ENCODE results near the gene GTF3C5.
"Not testable (repeated sequence)": the region's sequence is repeated elsewhere in the genome, so short reads cannot be mapped to it uniquely, and the experiment has no call there.

The GTF3C5 gene

DNA sequence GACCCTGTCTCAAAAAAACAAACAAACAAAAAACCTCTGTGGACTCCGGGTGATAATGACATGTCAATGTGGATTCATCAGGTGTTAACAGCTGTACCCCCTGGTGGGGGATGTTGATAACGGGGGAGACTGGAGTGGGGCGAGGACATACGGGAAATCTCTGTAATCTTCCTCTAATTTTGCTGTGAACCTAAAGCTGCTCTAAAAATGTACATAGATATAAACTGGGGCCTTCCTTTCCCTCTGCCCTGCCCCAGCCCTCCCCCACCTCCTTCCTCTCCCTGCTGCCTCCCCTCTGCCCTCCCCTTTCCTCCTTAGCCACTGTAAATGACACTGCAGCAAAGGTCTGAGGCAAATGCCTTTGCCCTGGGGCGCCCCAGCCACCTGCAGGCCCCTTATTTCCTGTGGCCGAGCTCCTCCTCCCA is 29.6 kb downstream of the GTF3C5 start:
- no peak overlapping the region for H3K4me3 ChIP-seq (ENCODE audit: control insufficient read depth, low read depth, low read length)
- TF ChIP-seq, protein P1, sequence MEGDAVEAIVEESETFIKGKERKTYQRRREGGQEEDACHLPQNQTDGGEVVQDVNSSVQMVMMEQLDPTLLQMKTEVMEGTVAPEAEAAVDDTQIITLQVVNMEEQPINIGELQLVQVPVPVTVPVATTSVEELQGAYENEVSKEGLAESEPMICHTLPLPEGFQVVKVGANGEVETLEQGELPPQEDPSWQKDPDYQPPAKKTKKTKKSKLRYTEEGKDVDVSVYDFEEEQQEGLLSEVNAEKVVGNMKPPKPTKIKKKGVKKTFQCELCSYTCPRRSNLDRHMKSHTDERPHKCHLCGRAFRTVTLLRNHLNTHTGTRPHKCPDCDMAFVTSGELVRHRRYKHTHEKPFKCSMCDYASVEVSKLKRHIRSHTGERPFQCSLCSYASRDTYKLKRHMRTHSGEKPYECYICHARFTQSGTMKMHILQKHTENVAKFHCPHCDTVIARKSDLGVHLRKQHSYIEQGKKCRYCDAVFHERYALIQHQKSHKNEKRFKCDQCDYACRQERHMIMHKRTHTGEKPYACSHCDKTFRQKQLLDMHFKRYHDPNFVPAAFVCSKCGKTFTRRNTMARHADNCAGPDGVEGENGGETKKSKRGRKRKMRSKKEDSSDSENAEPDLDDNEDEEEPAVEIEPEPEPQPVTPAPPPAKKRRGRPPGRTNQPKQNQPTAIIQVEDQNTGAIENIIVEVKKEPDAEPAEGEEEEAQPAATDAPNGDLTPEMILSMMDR (conservative IDR thresholded peaks at IDR 0.05; ENCODE audit: control insufficient read depth, insufficient read depth, low read depth, low read length) = no peak
- no peak for DNase-seq (ENCODE audit: low read depth)

DNA sequence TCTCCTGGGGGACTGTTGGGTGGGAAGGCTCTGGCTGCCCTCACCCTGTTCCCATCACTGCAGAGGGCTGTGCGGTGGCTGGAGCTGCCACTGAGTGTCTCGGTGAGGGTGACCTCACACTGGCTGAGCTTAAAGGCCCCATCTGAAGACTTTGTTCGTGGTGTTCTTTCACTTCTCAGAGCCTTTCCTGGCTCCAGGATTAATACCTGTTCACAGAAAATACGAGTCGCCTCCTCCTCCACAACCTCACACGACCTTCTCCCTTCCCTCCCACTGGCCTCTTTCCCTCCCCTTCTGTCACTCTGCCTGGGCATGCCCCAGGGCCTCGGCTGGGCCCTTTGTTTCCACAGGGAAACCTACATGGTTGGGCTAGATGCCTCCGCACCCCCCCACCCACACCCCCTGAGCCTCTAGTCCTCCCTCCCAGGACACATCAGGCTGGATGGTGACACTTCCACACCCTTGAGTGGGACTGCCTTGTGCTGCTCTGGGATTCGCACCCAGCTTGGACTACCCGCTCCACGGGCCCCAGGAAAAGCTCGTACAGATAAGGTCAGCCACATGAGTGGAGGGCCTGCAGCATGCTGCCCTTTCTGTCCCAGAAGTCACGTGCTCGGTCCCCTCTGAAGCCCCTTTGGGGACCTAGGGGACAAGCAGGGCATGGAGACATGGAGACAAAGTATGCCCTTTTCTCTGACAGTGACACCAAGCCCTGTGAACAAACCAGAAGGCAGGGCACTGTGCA is 30.4 kb downstream of the GTF3C5 start:
- not testable (repeated sequence) for DNase-seq (ENCODE audit: low read depth); H3K4me3 ChIP-seq (ENCODE audit: control insufficient read depth, low read depth, low read length)

DNA sequence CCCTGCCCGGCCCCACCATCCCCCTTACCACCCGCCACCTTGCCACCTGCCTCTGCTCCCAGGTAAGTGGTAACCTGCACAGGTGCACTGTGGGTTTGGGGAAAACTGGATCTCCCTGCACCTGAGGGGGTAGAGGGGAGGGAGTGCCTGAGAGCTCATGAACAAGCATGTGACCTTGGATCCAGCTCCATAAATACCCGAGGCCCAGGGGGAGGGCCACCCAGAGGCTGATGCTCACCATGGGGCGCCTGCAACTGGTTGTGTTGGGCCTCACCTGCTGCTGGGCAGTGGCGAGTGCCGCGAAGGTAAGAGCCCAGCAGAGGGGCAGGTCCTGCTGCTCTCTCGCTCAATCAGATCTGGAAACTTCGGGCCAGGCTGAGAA is 31.0 kb downstream of the GTF3C5 start, which contains the start of gene CEL:
Gene CEL, plus strand, starts transcription at position 218 of the 382 bp plus-strand sequence. Its CDS starts 22 bp downstream, at position 240.
- not testable (repeated sequence) for H3K4me3 ChIP-seq (ENCODE audit: control insufficient read depth, low read depth, low read length); DNase-seq (ENCODE audit: low read depth)

DNA sequence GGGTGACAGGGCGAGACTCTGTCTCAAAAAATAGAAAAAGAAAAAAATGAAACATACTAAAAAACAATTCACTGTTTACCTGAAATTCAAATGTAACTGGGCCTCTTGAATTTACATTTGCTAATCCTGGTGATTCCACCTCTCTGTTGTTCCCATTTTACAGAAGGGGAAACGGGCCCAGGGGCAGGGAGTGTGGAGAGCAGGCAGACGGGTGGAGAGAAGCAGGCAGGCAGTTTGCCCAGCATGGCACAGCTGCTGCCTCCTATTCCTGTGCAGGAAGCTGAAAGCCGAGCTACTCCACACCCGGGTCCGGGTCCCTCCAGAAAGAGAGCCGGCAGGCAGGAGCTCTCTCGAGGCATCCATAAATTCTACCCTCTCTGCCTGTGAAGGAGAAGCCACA is 31.8 kb downstream of the GTF3C5 start:
- not testable (repeated sequence) for DNase-seq (ENCODE audit: low read depth); H3K4me3 ChIP-seq (ENCODE audit: control insufficient read depth, low read depth, low read length)

DNA sequence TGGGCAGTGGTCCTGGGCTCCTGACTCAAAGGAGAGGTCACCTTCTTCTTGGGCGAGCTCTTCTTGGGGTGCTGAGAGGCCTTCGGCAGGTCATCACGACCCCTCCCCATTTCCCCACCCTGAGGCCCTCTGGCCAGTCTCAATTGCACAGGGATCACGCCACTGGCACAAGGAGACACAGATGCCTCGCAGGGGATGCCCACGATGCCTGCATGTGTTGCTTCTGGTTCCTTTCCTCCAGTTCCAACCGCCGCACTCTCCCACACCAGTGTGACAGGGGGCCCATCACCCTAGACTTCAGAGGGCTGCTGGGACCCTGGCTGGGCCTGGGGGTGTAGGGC is 32.3 kb downstream of the GTF3C5 start:
- H3K4me3 ChIP-seq (ENCODE audit: control insufficient read depth, low read depth, low read length) = no peak overlapping the region
- no peak for DNase-seq (ENCODE audit: low read depth)
- TF ChIP-seq, protein P1 (conservative IDR thresholded peaks at IDR 0.05; ENCODE audit: control insufficient read depth, insufficient read depth, low read depth, low read length) = no peak

DNA sequence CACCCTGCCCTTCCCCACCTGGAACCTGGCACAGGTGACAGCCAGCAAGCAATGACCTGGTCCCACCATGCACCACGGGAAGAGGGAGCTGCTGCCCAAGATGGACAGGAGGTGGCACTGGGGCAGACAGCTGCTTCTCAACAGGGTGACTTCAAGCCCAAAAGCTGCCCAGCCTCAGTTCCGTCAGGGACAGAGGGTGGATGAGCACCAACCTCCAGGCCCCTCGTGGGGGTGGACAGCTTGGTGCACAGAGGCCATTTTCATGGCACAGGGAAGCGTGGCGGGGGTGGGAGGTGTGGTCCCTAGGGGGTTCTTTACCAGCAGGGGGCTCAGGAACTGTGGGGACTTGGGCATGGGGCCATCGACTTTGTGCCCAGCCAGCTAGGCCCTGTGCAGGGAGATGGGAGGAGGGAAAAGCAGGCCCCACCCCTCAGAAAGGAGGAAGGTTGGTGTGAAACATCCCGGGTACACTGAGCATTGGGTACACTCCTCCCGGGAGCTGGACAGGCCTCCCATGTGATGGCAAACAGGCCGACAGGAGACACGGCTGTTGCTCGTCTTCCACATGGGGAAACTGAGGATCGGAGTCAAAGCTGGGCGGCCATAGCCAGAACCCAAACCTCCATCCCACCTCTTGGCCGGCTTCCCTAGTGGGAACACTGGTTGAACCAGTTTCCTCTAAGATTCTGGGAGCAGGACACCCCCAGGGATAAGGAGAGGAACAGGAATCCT is 32.9 kb downstream of the GTF3C5 start:
- H3K4me3 ChIP-seq (ENCODE audit: control insufficient read depth, low read depth, low read length) = no peak overlapping the region
- TF ChIP-seq, protein P1 (conservative IDR thresholded peaks at IDR 0.05; ENCODE audit: control insufficient read depth, insufficient read depth, low read depth, low read length) = no peak
- DNase-seq (ENCODE audit: low read depth) = no peak

DNA sequence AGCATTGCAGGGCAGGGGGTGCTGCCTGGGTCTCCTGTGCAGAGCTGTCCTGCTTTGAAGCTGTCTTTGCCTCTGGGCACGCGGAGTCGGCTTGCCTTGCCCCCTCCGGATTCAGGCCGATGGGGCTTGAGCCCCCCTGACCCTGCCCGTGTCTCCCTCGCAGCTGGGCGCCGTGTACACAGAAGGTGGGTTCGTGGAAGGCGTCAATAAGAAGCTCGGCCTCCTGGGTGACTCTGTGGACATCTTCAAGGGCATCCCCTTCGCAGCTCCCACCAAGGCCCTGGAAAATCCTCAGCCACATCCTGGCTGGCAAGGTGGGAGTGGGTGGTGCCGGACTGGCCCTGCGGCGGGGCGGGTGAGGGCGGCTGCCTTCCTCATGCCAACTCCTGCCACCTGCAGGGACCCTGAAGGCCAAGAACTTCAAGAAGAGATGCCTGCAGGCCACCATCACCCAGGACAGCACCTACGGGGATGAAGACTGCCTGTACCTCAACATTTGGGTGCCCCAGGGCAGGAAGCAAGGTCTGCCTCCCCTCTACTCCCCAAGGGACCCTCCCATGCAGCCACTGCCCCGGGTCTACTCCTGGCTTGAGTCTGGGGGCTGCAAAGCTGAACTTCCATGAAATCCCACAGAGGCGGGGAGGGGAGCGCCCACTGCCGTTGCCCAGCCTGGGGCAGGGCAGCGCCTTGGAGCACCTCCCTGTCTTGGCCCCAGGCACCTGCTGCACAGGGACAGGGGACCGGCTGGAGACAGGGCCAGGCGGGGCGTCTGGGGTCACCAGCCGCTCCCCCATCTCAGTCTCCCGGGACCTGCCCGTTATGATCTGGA is 33.7 kb downstream of the GTF3C5 start:
- TF ChIP-seq, protein P1 (conservative IDR thresholded peaks at IDR 0.05; ENCODE audit: control insufficient read depth, insufficient read depth, low read depth, low read length) = no peak
- DNase-seq (ENCODE audit: low read depth) = no peak
- H3K4me3 ChIP-seq (ENCODE audit: control insufficient read depth, low read depth, low read length) = no peak overlapping the region

DNA sequence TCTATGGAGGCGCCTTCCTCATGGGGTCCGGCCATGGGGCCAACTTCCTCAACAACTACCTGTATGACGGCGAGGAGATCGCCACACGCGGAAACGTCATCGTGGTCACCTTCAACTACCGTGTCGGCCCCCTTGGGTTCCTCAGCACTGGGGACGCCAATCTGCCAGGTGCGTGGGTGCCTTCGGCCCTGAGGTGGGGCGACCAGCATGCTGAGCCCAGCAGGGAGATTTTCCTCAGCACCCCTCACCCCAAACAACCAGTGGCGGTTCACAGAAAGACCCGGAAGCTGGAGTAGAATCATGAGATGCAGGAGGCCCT is 34.2 kb downstream of the GTF3C5 start:
- no peak overlapping the region for H3K4me3 ChIP-seq (ENCODE audit: control insufficient read depth, low read depth, low read length)
- no peak for DNase-seq (ENCODE audit: low read depth)
- TF ChIP-seq, protein P1 (conservative IDR thresholded peaks at IDR 0.05; ENCODE audit: control insufficient read depth, insufficient read depth, low read depth, low read length) = no peak
